Breast epithelium (tissue), 3 donors: ENCODE results near the gene SF3B2.

Experiments used
- POLR2A ChIP-seq: fragments of 450-650 bp; IDR thresholded peaks from one replicate; pipeline ENCODE4 v1.6.1; 2016; ENCODE audit warnings: antibody characterized with exemption, mild to moderate bottlenecking, moderate library complexity
- TF ChIP-seq, protein P1 (sequence below), 3 donors: fragments of 450-650 bp; IDR thresholded peaks; one replicate each; pipeline ENCODE4 v1.5.1; 2016 to 2017; ENCODE audit warnings: antibody characterized with exemption in 3 of 3, mild to moderate bottlenecking in 3 of 3, moderate library complexity in 3 of 3

DNA sequence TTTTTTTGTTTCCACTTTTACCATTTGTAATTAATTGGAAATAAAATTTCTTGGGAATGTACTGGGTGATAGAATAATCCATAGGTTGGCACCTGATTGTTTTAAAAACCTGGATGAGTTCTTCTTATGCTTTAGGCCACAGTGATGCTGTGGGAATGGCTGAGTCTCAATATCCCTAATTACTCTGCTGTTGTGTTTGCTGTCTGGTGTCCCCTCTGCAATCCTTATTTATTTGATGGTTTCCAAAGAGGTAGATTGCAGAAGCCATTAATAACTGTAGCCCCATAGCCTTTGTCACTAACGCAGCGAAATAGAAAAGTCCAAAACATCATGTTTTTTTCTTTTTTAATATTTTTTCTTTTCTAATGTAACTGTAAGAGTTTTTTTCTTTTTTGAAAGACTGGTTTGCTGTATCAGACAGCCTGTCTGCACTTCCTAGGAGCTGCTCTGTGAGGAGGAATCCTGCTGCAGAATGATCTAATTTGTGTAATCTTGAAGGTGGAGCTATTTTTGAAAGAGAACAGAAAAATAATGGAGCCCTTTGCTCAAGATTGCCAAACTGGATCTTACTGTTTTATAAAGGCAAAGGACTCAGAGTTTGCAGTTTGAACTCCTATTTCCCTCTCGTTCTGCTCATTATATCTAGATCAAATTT lies 32.8 kb downstream of the SF3B2 start:
- TF ChIP-seq, protein P1, sequence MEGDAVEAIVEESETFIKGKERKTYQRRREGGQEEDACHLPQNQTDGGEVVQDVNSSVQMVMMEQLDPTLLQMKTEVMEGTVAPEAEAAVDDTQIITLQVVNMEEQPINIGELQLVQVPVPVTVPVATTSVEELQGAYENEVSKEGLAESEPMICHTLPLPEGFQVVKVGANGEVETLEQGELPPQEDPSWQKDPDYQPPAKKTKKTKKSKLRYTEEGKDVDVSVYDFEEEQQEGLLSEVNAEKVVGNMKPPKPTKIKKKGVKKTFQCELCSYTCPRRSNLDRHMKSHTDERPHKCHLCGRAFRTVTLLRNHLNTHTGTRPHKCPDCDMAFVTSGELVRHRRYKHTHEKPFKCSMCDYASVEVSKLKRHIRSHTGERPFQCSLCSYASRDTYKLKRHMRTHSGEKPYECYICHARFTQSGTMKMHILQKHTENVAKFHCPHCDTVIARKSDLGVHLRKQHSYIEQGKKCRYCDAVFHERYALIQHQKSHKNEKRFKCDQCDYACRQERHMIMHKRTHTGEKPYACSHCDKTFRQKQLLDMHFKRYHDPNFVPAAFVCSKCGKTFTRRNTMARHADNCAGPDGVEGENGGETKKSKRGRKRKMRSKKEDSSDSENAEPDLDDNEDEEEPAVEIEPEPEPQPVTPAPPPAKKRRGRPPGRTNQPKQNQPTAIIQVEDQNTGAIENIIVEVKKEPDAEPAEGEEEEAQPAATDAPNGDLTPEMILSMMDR (IDR thresholded peaks at IDR 0.05) = no peak
- TF ChIP-seq POLR2A = no peak
